ENCODE data around the gene MXRA7. TPM values are rescaled to one million over a fixed set of nuclear protein-coding genes. Genes with fewer than 3 reads are reported as not detected.

MXRA7 gene
- total RNA-seq, 4 donors from 2014 or later = 24.3 to 43.0 (median 30.6) TPM

- ATAC-seq (no peak), DNase-seq (no peak)
- in situ Hi-C loops (cut with MboI; ENCODE audit: low sequenced_read_pairs in 4 of 4) = no loop called here
- Histone ChIP-seq H3K27ac (no peak overlapping the region), H3K27me3 (no peaks in the 10 kb centered on the region), H3K9me3 (no peaks in the 10 kb centered on the region), H3K4me1 (peaks cover 2 to 7% of the 10 kb centered on the region in 2 donors), H3K4me3 (no peak overlapping the region), H3K36me3 (no peaks in the 10 kb centered on the region)
- no peak for TF ChIP-seq CTCF (IDR thresholded peaks at IDR 0.05 in 4 of 5, conservative IDR thresholded peaks at IDR 0.05 in 1 of 5)
- no peak for TF ChIP-seq POLR2A (IDR thresholded peaks at IDR 0.05)
- intact Hi-C loops (cut with DNase I; ENCODE audit: low total_unique reads) = no loop called here
These were observed 33.4 kb downstream of the MXRA7 start for GRCh38 chr17:76677406-76677805.

GRCh38 chr17:76676629-76677028 is 34.1 kb downstream of the MXRA7 start:
- in situ Hi-C loops (cut with MboI; ENCODE audit: low sequenced_read_pairs in 4 of 4) = no loop called here
- no peaks in the 10 kb centered on the region for H3K27me3 ChIP-seq
- H3K27ac ChIP-seq = no peak overlapping the region
- no peak for ATAC-seq
- no peak overlapping the region for H3K4me3 ChIP-seq
- no peak for TF ChIP-seq POLR2A (IDR thresholded peaks at IDR 0.05)
- no peak for TF ChIP-seq CTCF (IDR thresholded peaks at IDR 0.05 in 4 of 5, conservative IDR thresholded peaks at IDR 0.05 in 1 of 5)
- no peak for DNase-seq
- intact Hi-C loops (cut with DNase I; ENCODE audit: low total_unique reads) = no loop called here
- H3K9me3 ChIP-seq = no peaks in the 10 kb centered on the region
- peaks cover 8% of the 10 kb centered on the region in 2 donors for H3K4me1 ChIP-seq
- no peaks in the 10 kb centered on the region for H3K36me3 ChIP-seq

- peaks cover 7 to 13% of the 10 kb centered on the region in 2 donors for H3K4me1 ChIP-seq
- DNase-seq (no peak), ATAC-seq (no peak)
- H3K9me3 ChIP-seq = no peaks in the 10 kb centered on the region
- in situ Hi-C loops (cut with MboI; ENCODE audit: low sequenced_read_pairs in 4 of 4) = no loop called here
- no peak for TF ChIP-seq CTCF (IDR thresholded peaks at IDR 0.05 in 4 of 5, conservative IDR thresholded peaks at IDR 0.05 in 1 of 5)
- TF ChIP-seq POLR2A (IDR thresholded peaks at IDR 0.05) = no peak
- H3K27me3 ChIP-seq = no peaks in the 10 kb centered on the region
- H3K27ac ChIP-seq = no peak overlapping the region
- no peaks in the 10 kb centered on the region for H3K36me3 ChIP-seq
- intact Hi-C loops (cut with DNase I; ENCODE audit: low total_unique reads) = no loop called here
- no peak overlapping the region for H3K4me3 ChIP-seq
These were observed 35.1 kb downstream of the MXRA7 start for GRCh38 chr17:76675648-76676047.

- H3K27me3 ChIP-seq = no peaks in the 10 kb centered on the region
- no peak for ATAC-seq
- H3K27ac ChIP-seq = no peak overlapping the region
- TF ChIP-seq POLR2A (IDR thresholded peaks at IDR 0.05) (no peak), CTCF (IDR thresholded peaks at IDR 0.05 in 4 of 5, conservative IDR thresholded peaks at IDR 0.05 in 1 of 5) (no peak)
- H3K4me1 ChIP-seq = peaks cover 7 to 13% of the 10 kb centered on the region in 2 donors
- intact Hi-C loops (cut with DNase I; ENCODE audit: low total_unique reads) = no loop called here
- in situ Hi-C loops (cut with MboI; ENCODE audit: low sequenced_read_pairs in 4 of 4) = no loop called here
- H3K36me3 ChIP-seq = no peaks in the 10 kb centered on the region
- DNase-seq = no peak
- H3K9me3 ChIP-seq = no peaks in the 10 kb centered on the region
- no peak overlapping the region for H3K4me3 ChIP-seq
These were observed 36.2 kb downstream of the MXRA7 start for GRCh38 chr17:76674600-76674999.

- DNase-seq (no peak), ATAC-seq (no peak)
- H3K36me3 ChIP-seq = no peaks in the 10 kb centered on the region
- H3K4me3 ChIP-seq = no peak overlapping the region
- H3K9me3 ChIP-seq = no peaks in the 10 kb centered on the region
- H3K4me1 ChIP-seq = peaks cover 7 to 13% of the 10 kb centered on the region in 2 donors
- TF ChIP-seq CTCF (IDR thresholded peaks at IDR 0.05 in 4 of 5, conservative IDR thresholded peaks at IDR 0.05 in 1 of 5) = no peak
- TF ChIP-seq POLR2A (IDR thresholded peaks at IDR 0.05) = no peak
- intact Hi-C loops (cut with DNase I; ENCODE audit: low total_unique reads) = no loop called here
- in situ Hi-C loops (cut with MboI; ENCODE audit: low sequenced_read_pairs in 4 of 4) = no loop called here
- no peak overlapping the region for H3K27ac ChIP-seq
- no peaks in the 10 kb centered on the region for H3K27me3 ChIP-seq
These were observed 37.0 kb downstream of the MXRA7 start for GRCh38 chr17:76673729-76674128.

Measured in gastrocnemius medialis (tissue), 4 donors.